Endothelial cell of umbilical vein (primary cell): Measurements from ENCODE around the gene PNKP. TPM values are rescaled to one million over a fixed set of nuclear protein-coding genes. Genes with fewer than 3 reads are reported as not detected.

Experiments used
- BruUV-seq: library from RNA; stranded (reverse); fragments of 400-500 nt; replicated peaks from 2 replicates; lab custom pipeline; 2021; lab: Mats Ljungman, UMichigan
- CTCF ChIA-PET: fragments of 300-600, 350-600 bp; sonication (Branson Sonifier 250); formaldehyde crosslinking; loops from one replicate; lab custom pipeline; 2021; ENCODE audit warnings: antibody characterized with exemption, inconsistent platforms; lab: Charles Lee
- POLR2A ChIA-PET: fragments of 300-600, 350-600 bp; sonication (Branson Sonifier 250); formaldehyde crosslinking; loops from one replicate; lab custom pipeline; 2021; ENCODE audit warnings: antibody characterized with exemption, inconsistent platforms; lab: Charles Lee
- DNase-seq: peaks from one replicate; pipeline ENCODE4 v3.0.0-alpha.2; 2011; ENCODE audit warnings: low read depth, low spot score
- FAIRE-seq: peaks from 2 replicates; lab custom pipeline; 2011; peaks lifted over from hg19 to GRCh38; lab: Jason Lieb, UNC
- H2AFZ ChIP-seq: 2 replicates; pipeline ENCODE4 v1.6.0; 2012; ENCODE audit warnings: low read depth, low read length, control low read depth, inconsistent platforms
- H3K27ac ChIP-seq: 2 replicates; pipeline ENCODE4 v1.5.1; 2011; ENCODE audit warnings: low read depth, mild to moderate bottlenecking, control low read depth, low read length, moderate library complexity; ENCODE audit not compliant: insufficient read depth
- H3K27me3 ChIP-seq, 2 experiments: 2 replicates each; pipeline versions ENCODE4 v1.6.0 to v1.6.1; 2011; ENCODE audit warnings: low read length in 2 of 2, mixed read lengths in 1 of 2; ENCODE audit not compliant: control insufficient read depth in 2 of 2, insufficient read depth in 2 of 2
- H3K36me3 ChIP-seq, 2 experiments: 2 replicates in 1 of 2; 3 replicates in 1 of 2; pipeline ENCODE4 v1.5.1; 2011; ENCODE audit warnings: low read length in 2 of 2, mild to moderate bottlenecking in 1 of 2, moderate library complexity in 1 of 2; ENCODE audit not compliant: control insufficient read depth in 2 of 2, insufficient read depth in 2 of 2; ENCODE audit errors: extremely low read depth in 1 of 2
- H3K4me1 ChIP-seq: 3 replicates; pipeline ENCODE4 v1.5.1; 2011; ENCODE audit warnings: mild to moderate bottlenecking, low read length; ENCODE audit not compliant: control insufficient read depth, insufficient read depth; ENCODE audit errors: extremely low read depth
- H3K4me2 ChIP-seq: 2 replicates; pipeline ENCODE4 v1.6.1; 2011; ENCODE audit warnings: low read length, control low read depth, mixed read lengths; ENCODE audit not compliant: insufficient read depth
- H3K4me3 ChIP-seq, 3 experiments: fragments of 200-600 bp in 1 of 3; sonication (generic), shearing (Covaris generic) in 1 of 3; replicated peaks in 1 of 3; 2 replicates each; pipeline ENCODE4 v1.5.1; 2011 to 2016; ENCODE audit warnings: control low read depth in 3 of 3, low read length in 3 of 3, mild to moderate bottlenecking in 2 of 3, inconsistent platforms in 1 of 3, low read depth in 1 of 3, moderate library complexity in 1 of 3; ENCODE audit not compliant: insufficient read depth in 1 of 3
- H3K79me2 ChIP-seq: 2 replicates; pipeline ENCODE4 v1.6.0; 2012; ENCODE audit warnings: low read length, inconsistent platforms; ENCODE audit not compliant: control insufficient read depth, insufficient read depth
- H3K9ac ChIP-seq: replicated peaks from 2 replicates; pipeline ENCODE3; 2011; ENCODE audit warnings: low read length, control low read depth; ENCODE audit not compliant: insufficient read depth; ENCODE audit errors: extremely low read depth
- H3K9me1 ChIP-seq: replicated peaks from 3 replicates; pipeline ENCODE4 v1.6.0; 2011; ENCODE audit warnings: mild to moderate bottlenecking, low read length; ENCODE audit not compliant: control insufficient read depth, insufficient read depth; ENCODE audit errors: extremely low read depth
- H3K9me3 ChIP-seq: replicated peaks from 2 replicates; pipeline ENCODE4 v1.5.1; 2012; ENCODE audit warnings: low read length, inconsistent platforms; ENCODE audit not compliant: control insufficient read depth, insufficient read depth
- H4K20me1 ChIP-seq: replicated peaks from 2 replicates; pipeline ENCODE3; 2011; ENCODE audit warnings: mild to moderate bottlenecking, low read length; ENCODE audit not compliant: control insufficient read depth, insufficient read depth; ENCODE audit errors: extremely low read depth
- CTCF ChIP-seq, 2 donors: IDR thresholded peaks; 1 replicate in 1 of 2; 2 replicates in 1 of 2; pipeline ENCODE4 v1.5.1; 2011; ENCODE audit warnings: low read length in 2 of 2, mild to moderate bottlenecking in 2 of 2, moderate library complexity in 2 of 2, control low read depth in 1 of 2, inconsistent platforms in 1 of 2, low read depth in 1 of 2; ENCODE audit not compliant: insufficient read depth in 1 of 2; ENCODE audit errors: extremely low read depth in 1 of 2
- EZH2 ChIP-seq: IDR thresholded peaks from 2 replicates; pipeline ENCODE4 v1.6.1; 2012; ENCODE audit warnings: borderline replicate concordance, low read depth, mild to moderate bottlenecking, moderate library complexity, low read length, inconsistent platforms; ENCODE audit not compliant: severe bottlenecking
- FOS ChIP-seq: IDR thresholded peaks from 2 replicates; pipeline ENCODE4 v1.6.1; 2011; ENCODE audit warnings: mild to moderate bottlenecking, low read length, moderate library complexity, borderline replicate concordance; ENCODE audit not compliant: insufficient read depth
- GATA2 ChIP-seq: IDR thresholded peaks from 2 replicates; pipeline ENCODE4 v1.7.0; 2011; ENCODE audit warnings: low read depth, mild to moderate bottlenecking, moderate library complexity, mixed read lengths, low read length; ENCODE audit not compliant: insufficient read length, insufficient read depth
- JUN ChIP-seq: IDR thresholded peaks from 2 replicates; pipeline ENCODE4 v1.6.1; 2011; ENCODE audit warnings: borderline replicate concordance, low read depth; ENCODE audit not compliant: insufficient read length, insufficient read depth
- MAX ChIP-seq: IDR thresholded peaks from 2 replicates; pipeline ENCODE4 v1.6.1; 2011; ENCODE audit not compliant: insufficient read depth, insufficient read length
- MYC ChIP-seq: IDR thresholded peaks from one replicate; pipeline ENCODE4 v1.6.1; 2011; ENCODE audit warnings: mild to moderate bottlenecking, low read depth, low read length
- POLR2A ChIP-seq: IDR thresholded peaks from 2 replicates; pipeline ENCODE4 v1.6.1; 2012; ENCODE audit warnings: low read depth, mild to moderate bottlenecking, control low read depth, low read length
- POLR2AphosphoS5 ChIP-seq: IDR thresholded peaks from 2 replicates; pipeline ENCODE4 v1.6.1; 2012; ENCODE audit warnings: low read depth, mild to moderate bottlenecking, control low read depth, low read length, moderate library complexity; ENCODE audit not compliant: insufficient read depth
- dilution Hi-C: fragments of 300-500 bp; cut with MboI; formaldehyde crosslinking; loops from one replicate; pipeline ENCODE4 v1.15.0; 2019; ENCODE audit warnings: low sequenced_read_pairs; ENCODE audit not compliant: extremely low pct_ligation_motif_present
- intact Hi-C: fragments of 100-400 bp; cut with micrococcal nuclease; formaldehyde crosslinking; loops from one replicate; pipeline ENCODE4 v1.10.0; 2022
- polyA plus RNA-seq, 4 experiments: library from polyadenylated mRNA; depleted of rRNA in 3 of 4; stranded (reverse) in 3 of 4; unstranded in 1 of 4; fragments of >200 nt; gene quantifications; 2 replicates each; pipeline versions ENCODE4 v1.2.1 to v1.2.3, GENCODE V29; 2011 to 2012; ENCODE audit warnings: missing spikeins in 1 of 4
- total RNA-seq: library from RNA; stranded (reverse); gene quantifications from 2 replicates; pipeline ENCODE4 v1.2.3, GENCODE V29; 2021

PNKP gene
- total and polyA plus RNA-seq, 2 donors (not counting 3 experiments of a cell fraction or from before 2014, with no cell fraction given), result 39.4 to 112 TPM

GRCh38 chr19:49878744-49879070 is 11.3 kb upstream of the PNKP start:
- intact Hi-C loops, result loop anchor here (1.0 to 5.0 kb wide), 2 partner anchors 12 to 426 kb away; partner anchors contain the start of genes ALDH16A1 and PIH1D1
- Histone ChIP-seq H3K36me3 (peaks cover 10 to 36% of the 10 kb centered on the region in 2 experiments), H4K20me1 (no peaks in the 10 kb centered on the region), H2AFZ (no peak overlapping the region), H3K9me3 (no peaks in the 10 kb centered on the region), H3K9ac (no peak overlapping the region), H3K4me1 (peaks cover 14% of the 10 kb centered on the region), H3K27ac (no peak overlapping the region), H3K4me2 (peak overlapping the region; percentile 83), H3K9me1 (no peaks in the 10 kb centered on the region), H3K79me2 (peaks cover 18% of the 10 kb centered on the region), H3K27me3 (no peaks in the 10 kb centered on the region), H3K4me3 (peak overlapping the region in 1 of 3 experiments; percentile 70)
- no peak for FAIRE-seq
- dilution Hi-C loops, result no loop called here
- ChIA-PET CTCF (no interaction called here), POLR2A (no interaction called here)
- TF ChIP-seq JUN (no peak), MAX (no peak), MYC (no peak)
- BruUV-seq, result no TSS peak
- no peak for DNase-seq

GRCh38 chr19:49877879-49878743 is 10.7 kb upstream of the PNKP start:
- CTCF ChIA-PET, result interaction anchor here (1.6 kb wide), 1 partner anchor 10 kb away, joined by 4 read pairs; the partner anchor contains the start of gene PNKP
- Histone ChIP-seq H3K36me3 (peaks cover 6 to 30% of the 10 kb centered on the region in 2 experiments), H3K27me3 (no peaks in the 10 kb centered on the region), H3K9me1 (no peaks in the 10 kb centered on the region), H3K4me3 (peak overlapping the region; percentile 33 to 81 (median 70)), H3K9me3 (no peaks in the 10 kb centered on the region), H3K4me2 (peak overlapping the region; percentile 83), H2AFZ (peak overlapping the region; percentile 82), H3K79me2 (peaks cover 18% of the 10 kb centered on the region), H3K9ac (peak overlapping the region; percentile 91), H4K20me1 (no peaks in the 10 kb centered on the region), H3K4me1 (peaks cover 14% of the 10 kb centered on the region), H3K27ac (peak overlapping the region; percentile 84)
- POLR2A ChIA-PET, result no interaction called here
- DNase-seq (peak; percentile 97), FAIRE-seq (no peak)
- no peak for TF ChIP-seq MYC
- TF ChIP-seq POLR2A, result no peak
- TF ChIP-seq EZH2, result no peak
- TF ChIP-seq CTCF (IDR thresholded peaks at IDR 0.05; ENCODE audit: extremely low read depth in 1 of 2, insufficient read depth in 1 of 2, low read depth in 1 of 2, low read length in 2 of 2), result no peak
- TF ChIP-seq POLR2AphosphoS5, result no peak
- TF ChIP-seq GATA2, result no peak
- TF ChIP-seq MAX, result no peak
- TF ChIP-seq FOS, result no peak
- TF ChIP-seq JUN, result no peak
- BruUV-seq, result TSS peak; percentile 34
- intact Hi-C loops (loop anchor here (1.0 to 5.0 kb wide), 8 partner anchors 9 to 506 kb away; partner anchors contain the start of genes ALDH16A1, ATF5, FUZ and NUP62), dilution Hi-C loops (no loop called here)
